ENCODE results near the gene QARS1.

Gene QARS1

GRCh38 chr3:49053543-49053942 is 51.0 kb downstream of the QARS1 start:
- DNase-seq (ENCODE audit: low spot score) = no peak

All from LoVo (cell line).